Sigmoid colon (tissue), 4 donors: ENCODE results near the gene GPC5.

ENCODE experiments used
- CTCF ChIP-seq, 4 experiments: fragments of 450-650 bp in 3 of 4; fragments of 200-600 bp in 1 of 4; IDR thresholded peaks; one replicate each; pipeline ENCODE4 v1.5.1; 2016 to 2019; ENCODE audit warnings: antibody characterized with exemption in 4 of 4, mild to moderate bottlenecking in 3 of 4, moderate library complexity in 2 of 4
- EP300 ChIP-seq, 4 donors: sonication (generic); formaldehyde crosslinking; IDR thresholded peaks; one replicate each; pipeline ENCODE4 v1.6.1; 2017; ENCODE audit warnings: antibody characterized with exemption in 4 of 4
- POLR2A ChIP-seq, 2 donors: fragments of 450-650 bp; IDR thresholded peaks; one replicate each; pipeline ENCODE4 v1.6.1; 2016; ENCODE audit warnings: antibody characterized with exemption in 2 of 2, mild to moderate bottlenecking in 2 of 2, moderate library complexity in 2 of 2
- POLR2AphosphoS5 ChIP-seq, 4 donors: sonication (generic); formaldehyde crosslinking; IDR thresholded peaks; one replicate each; pipeline ENCODE4 v1.6.1; 2017; ENCODE audit warnings: antibody characterized with exemption in 4 of 4

- TF ChIP-seq POLR2A (IDR thresholded peaks at IDR 0.05) (no peak), CTCF (IDR thresholded peaks at IDR 0.05) (no peak), POLR2AphosphoS5 (IDR thresholded peaks at IDR 0.05) (no peak), EP300 (IDR thresholded peaks at IDR 0.05) (no peak)
These were observed 564.5 kb downstream of the GPC5 start for GRCh38 chr13:91962946-91963345.
